Measurements from ENCODE around the gene HSPBP1. TPM values are rescaled to one million over a fixed set of nuclear protein-coding genes. Genes with fewer than 3 reads are reported as not detected.
"Not testable (repeated sequence)": the region's sequence is repeated elsewhere in the genome, so short reads cannot be mapped to it uniquely, and the experiment has no call there.

The HSPBP1 gene
- total RNA-seq, 1 experiment from 2014 or later = 77.4 TPM

- DNase-seq (ENCODE audit: low read depth) = no peak
Observed at GRCh38 chr19:55241143-55241934, 38.6 kb downstream of the HSPBP1 start.

GRCh38 chr19:55240713-55241020 is 39.2 kb downstream of the HSPBP1 start:
- no peak for DNase-seq (ENCODE audit: low read depth)

GRCh38 chr19:55239004-55239403 is 40.9 kb downstream of the HSPBP1 start:
- DNase-seq (ENCODE audit: low read depth) = no peak

GRCh38 chr19:55238030-55238429 is 41.9 kb downstream of the HSPBP1 start:
- no peak for DNase-seq (ENCODE audit: low read depth)

DNA sequence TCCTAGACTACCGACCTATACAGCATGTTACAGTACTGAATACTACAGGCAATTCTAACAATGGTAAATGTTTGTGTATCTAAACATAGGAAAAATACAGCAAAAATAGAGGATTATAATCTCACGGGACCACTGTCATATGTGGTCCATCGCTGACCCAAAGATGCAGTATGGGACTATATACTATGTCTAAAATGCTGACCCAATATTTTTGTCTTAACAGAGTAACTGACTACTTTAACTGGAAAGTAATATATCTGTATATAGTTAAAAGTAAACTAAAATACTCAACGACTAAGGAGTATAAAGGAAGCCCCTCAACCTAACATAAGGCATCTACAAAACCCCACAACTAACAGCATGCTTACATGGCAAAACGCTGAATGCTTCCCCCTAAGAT is 46.9 kb downstream of the HSPBP1 start:
- no peak for DNase-seq (ENCODE audit: low read depth)

DNA sequence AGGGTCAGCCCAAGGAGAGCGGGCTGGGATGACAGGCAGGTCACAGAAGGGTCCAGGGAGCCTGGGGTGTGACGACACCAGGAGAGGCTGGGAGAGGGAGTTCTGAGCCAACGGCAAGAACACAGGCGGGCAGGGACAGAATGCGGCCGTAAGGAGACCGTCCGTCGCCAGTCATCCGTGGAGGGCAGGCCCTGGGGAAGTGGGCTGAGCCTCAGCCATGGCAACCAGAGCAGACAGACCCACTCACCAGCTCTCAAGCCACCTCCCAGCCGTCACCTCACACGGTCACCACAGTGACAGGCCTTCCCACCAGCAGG is 47.7 kb downstream of the HSPBP1 start:
- no peak for DNase-seq (ENCODE audit: low read depth)

DNA sequence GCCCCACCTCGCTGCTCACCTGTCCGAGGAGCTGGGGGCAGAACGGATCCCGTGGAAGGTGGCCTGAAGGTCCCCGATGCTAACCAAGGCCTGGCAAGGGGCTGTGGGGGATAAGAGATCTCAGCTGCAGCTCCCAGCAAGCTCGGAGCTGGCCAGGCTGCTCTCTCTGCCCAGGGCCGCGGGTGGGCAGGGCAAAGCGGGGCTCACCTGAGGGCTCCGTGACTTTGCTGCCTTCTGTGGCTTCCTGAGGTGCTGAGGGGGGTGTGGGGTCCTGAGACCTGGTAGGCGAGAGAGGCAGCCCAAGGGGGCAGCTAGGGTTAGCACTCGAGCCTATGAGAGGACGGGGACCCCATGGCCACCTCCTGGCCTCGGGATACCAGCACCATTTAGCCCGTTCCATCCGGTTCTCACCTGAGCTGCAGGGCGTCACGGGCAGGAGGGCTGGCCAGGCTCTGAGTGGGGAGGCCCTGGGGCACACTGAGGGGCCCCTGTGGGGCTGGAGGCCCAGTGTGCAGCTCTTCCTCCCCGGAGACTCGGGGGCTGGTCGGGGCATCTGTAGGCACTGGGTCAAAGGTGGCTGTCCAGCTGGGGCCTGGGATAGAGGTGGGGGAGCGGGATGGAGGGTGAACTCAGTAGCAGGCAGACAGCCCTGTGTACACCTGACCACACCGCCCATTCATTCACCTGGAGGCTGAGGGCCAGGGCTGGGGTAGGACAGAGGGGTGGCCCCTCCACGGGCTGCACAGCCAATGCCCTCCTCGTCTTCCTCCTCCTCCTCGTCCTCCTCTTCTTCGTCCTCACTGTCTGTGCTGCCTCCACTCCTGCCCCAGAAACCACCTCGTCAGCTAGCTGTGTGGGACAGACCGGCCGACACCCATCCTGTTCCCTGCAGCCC is 48.3 kb downstream of the HSPBP1 start:
- no peak for DNase-seq (ENCODE audit: low read depth)

DNA sequence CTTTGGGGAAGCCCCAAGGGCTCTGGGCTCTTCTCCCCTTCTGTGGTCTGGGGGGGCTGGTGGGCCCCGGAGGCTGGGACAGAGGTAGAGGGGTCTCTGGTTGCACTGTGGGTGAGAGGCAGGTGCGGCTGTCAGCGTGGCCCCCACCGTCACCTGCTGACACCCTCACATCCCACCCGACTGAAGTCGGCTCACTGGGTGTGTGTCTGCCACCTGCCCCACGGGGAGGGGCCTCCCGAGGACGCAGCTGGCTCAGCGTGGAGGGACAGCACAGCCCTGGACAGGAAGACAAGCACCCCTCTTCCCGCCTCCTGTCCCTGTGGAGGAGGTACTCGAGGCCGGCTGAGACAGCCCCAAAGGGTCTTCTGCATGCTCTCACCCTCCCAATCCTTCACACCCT is 49.1 kb downstream of the HSPBP1 start:
- no peak for DNase-seq (ENCODE audit: low read depth)

- no peak for DNase-seq (ENCODE audit: low read depth)
Observed at GRCh38 chr19:55230329-55230728, 49.6 kb downstream of the HSPBP1 start.

DNA sequence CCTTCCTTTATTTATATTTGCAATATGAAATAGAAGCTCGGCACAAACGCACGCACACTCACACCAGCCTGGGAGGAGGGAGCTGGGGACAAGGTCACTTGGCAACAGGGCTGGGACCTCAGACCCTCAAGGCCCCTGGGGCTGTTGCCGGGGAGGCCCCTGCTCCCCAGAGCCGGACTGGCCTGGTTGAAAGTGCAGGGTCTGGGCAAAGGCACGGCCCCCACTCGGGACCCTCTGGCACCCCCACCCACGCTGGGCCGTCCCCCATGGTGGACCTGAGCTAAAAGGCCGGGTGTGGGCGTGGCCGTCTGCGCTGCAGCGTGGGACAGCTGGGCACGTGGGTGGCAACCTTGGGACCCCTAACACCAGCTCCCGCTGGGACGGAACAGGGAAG is 50.1 kb downstream of the HSPBP1 start:
- DNase-seq (ENCODE audit: low read depth) = no peak

GRCh38 chr19:55229145-55229788 is 50.6 kb downstream of the HSPBP1 start:
- no peak for DNase-seq (ENCODE audit: low read depth)

DNA sequence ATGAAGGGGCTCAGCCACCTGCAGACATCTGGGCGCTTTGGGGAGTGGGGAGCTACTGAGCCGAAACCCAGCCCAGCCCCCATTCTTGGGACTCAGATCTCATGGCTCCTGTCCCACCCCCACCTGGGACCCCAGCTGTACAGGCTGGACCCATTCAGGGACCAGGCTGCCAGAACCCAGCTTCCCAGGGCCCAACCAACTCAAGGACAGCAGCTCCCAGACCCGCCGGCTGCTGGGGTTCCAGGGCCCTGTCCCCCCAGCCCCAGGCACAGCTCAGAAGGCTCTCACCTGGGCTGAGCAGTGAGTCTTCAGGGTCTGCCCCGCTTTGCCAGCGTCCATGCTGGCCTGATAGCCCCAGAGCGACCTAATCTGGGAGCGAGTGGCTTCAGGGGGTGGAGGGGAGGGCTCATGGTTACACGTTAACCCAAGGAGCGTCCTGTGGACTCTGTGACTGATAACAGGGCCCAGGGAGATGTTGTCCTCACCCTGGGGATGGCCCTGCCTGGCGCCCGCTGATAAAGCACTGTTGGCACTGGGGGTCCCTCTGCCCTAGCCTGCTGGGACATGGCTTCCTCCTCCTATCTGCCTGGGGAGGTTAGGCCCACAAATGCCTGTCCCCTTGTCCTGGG is 51.4 kb downstream of the HSPBP1 start, which contains the start of gene TMEM86B:
TSS of gene TMEM86B (minus strand) at position 361 of the 629 bp plus-strand sequence. CDS start at position 339, 22 bp downstream.
- no peak for DNase-seq (ENCODE audit: low read depth)

GRCh38 chr19:55228015-55228391 is 51.9 kb downstream of the HSPBP1 start:
- no peak for DNase-seq (ENCODE audit: low read depth)

DNA sequence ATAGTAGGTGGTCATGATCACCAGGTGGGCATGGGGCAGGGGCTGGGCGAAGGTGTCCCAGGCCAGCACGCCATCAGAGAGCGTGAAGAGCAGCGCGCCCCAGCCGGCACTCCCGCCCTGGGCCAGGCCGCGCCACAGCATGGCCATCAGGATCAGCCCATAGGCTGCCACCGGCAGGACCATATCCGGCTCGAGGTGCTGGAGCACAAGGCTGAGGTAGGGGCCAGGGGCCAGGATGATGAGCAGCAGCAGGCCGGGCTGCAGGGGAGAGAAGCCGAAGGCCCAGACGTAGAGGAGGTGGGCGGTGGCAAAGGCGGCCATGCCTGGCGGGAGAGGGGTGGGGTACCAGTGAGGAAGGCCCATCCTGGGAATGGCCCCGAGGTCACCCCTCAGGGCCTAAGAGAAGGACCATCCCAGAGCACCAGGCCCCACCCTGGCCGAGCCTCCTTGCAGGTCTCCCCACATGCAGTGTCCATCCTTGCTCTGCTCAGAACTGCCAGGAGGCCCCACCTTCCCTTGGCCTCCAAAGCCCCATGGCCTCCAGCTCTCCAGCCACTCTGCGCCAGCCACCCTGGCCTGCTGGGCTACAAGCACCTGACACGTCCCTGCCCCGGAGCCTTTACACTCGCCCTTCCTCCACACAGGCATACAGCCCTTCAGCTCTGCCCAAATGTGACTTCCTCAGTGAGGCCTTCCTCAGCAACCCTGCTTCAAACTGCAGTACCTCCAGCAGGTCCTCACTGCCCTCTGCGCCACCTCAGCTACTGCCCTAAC is 52.5 kb downstream of the HSPBP1 start:
- DNase-seq (ENCODE audit: low read depth) = no peak

GRCh38 chr19:55226788-55227187 is 53.1 kb downstream of the HSPBP1 start:
- no peak for DNase-seq (ENCODE audit: low read depth)

- DNase-seq (ENCODE audit: low read depth) = no peak
Observed at GRCh38 chr19:55226273-55226672, 53.6 kb downstream of the HSPBP1 start.

- no peak for DNase-seq (ENCODE audit: low read depth)
Observed at GRCh38 chr19:55225415-55225958, 54.4 kb downstream of the HSPBP1 start.

DNA sequence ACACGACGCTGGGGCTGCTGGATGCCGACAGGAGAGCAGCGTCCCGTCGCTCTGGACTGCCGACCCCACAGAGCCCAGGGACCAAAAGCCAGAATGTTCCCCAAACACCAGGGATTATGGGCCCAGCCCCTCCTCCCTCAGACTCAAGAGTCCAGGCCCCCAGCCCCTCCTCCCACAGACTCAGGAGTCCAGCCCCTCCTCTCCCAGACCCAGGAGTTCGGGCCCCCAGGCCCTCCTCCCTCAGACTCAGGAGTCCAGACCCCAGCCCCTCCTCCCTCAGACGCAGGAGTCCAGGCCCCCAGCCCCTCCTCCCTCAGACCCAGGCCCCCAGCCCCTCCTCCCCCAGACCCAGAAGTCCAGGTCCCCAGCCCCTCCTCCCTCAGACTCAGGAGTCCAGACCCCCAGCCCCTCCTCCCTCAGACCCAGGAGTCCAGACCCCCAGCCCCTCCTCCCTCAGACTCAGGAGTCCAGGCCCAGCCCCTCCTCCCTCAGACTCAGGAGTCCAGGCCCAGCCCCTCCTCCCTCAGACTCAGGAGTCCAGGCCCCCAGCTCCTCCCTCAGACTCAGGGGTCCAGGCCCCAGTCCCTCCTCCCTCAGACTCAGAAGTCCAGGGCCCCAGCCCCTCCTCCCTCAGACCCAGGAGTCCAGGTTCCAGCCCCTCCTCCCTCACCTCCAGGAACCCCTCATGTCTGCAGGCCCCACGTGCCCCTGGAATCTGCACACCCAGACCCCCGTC is 55.1 kb downstream of the HSPBP1 start:
- DNase-seq (ENCODE audit: low read depth) = not testable (repeated sequence)

- no peak for DNase-seq (ENCODE audit: low read depth)
Observed at GRCh38 chr19:55224038-55224665, 55.8 kb downstream of the HSPBP1 start.
